A549 (cell line): ENCODE measurements around the gene FOXP1. TPM values are rescaled to one million over a fixed set of nuclear protein-coding genes. Genes with fewer than 3 reads are reported as not detected.

Experiments
- CBX2 ChIP-seq: fragments of 200-600 bp; sonication (generic); IDR thresholded peaks from 2 replicates; pipeline ENCODE4 v1.6.1; 2016; ENCODE audit warnings: low read depth, mild to moderate bottlenecking, borderline replicate concordance
- CEBPB ChIP-seq, 2 experiments: fragments of >200 bp in 1 of 2; sonication (Bioruptor Twin) in 1 of 2; formaldehyde crosslinking in 1 of 2; IDR thresholded peaks; 2 replicates each; pipeline ENCODE4 v1.6.1; 2012 to 2016
- CHD2 ChIP-seq: fragments of 150-350 bp; IDR thresholded peaks from 2 replicates; pipeline ENCODE4 v1.6.1; 2014; ENCODE audit warnings: low read length; ENCODE audit not compliant: partially characterized antibody
- CHD4 ChIP-seq: fragments of 200-600 bp; sonication (generic); IDR thresholded peaks from 2 replicates; pipeline ENCODE4 v1.6.1; 2016; ENCODE audit warnings: antibody characterized with exemption, mild to moderate bottlenecking, borderline replicate concordance
- EHF ChIP-seq: fragments of 250-450 bp; sonication (Bioruptor Pico); IDR thresholded peaks from 2 replicates; pipeline ENCODE4 v1.5.0; 2020; ENCODE audit warnings: mild to moderate bottlenecking
- EP300 ChIP-seq, 2 experiments: fragments of >200 bp; sonication (Bioruptor Twin); formaldehyde crosslinking; IDR thresholded peaks; 2 replicates in 1 of 2; 3 replicates in 1 of 2; pipeline ENCODE4 v1.6.1; 2016 to 2017
- ESRRA ChIP-seq: fragments of 150-350 bp; IDR thresholded peaks from 2 replicates; pipeline ENCODE4 v1.6.1; 2014; ENCODE audit warnings: mild to moderate bottlenecking, low read length, borderline replicate concordance
- FOSB ChIP-seq: fragments of 250-450 bp; sonication (Bioruptor Pico); IDR thresholded peaks from 2 replicates; pipeline ENCODE4 v1.5.0; 2020; ENCODE audit warnings: mild to moderate bottlenecking, moderate library complexity
- FOSL2 ChIP-seq, 2 experiments: fragments of 450-650 bp in 1 of 2; fragments of >200 bp in 1 of 2; sonication (Bioruptor Twin) in 1 of 2; formaldehyde crosslinking; IDR thresholded peaks; 2 replicates each; pipeline versions ENCODE4 v1.5.0 to v1.6.1; 2016 to 2020; ENCODE audit warnings: mild to moderate bottlenecking in 1 of 2, moderate library complexity in 1 of 2
- GATA3 ChIP-seq: IDR thresholded peaks from 2 replicates; pipeline ENCODE4 v1.6.1; 2012; ENCODE audit warnings: borderline replicate concordance
- HOXB13 ChIP-seq: fragments of 250-450 bp; sonication (Bioruptor Pico); IDR thresholded peaks from 2 replicates; pipeline ENCODE4 v1.5.0; 2020; ENCODE audit warnings: low read depth, mild to moderate bottlenecking, moderate library complexity
- JUNB ChIP-seq: fragments of >200 bp; sonication (Bioruptor Twin); formaldehyde crosslinking; IDR thresholded peaks from 2 replicates; pipeline ENCODE4 v1.6.1; 2016
- MAFK ChIP-seq: fragments of 450-650 bp; IDR thresholded peaks from 2 replicates; pipeline ENCODE4 v1.6.1; 2014; ENCODE audit not compliant: partially characterized antibody
- NFE2L2 ChIP-seq: fragments of 150-350 bp; conservative IDR thresholded peaks from 2 replicates; pipeline ENCODE4 v1.6.1; 2014; ENCODE audit warnings: low read length
- NPAS2 ChIP-seq: fragments of 250-450 bp; sonication (Bioruptor Pico); IDR thresholded peaks from 2 replicates; pipeline ENCODE4 v1.8.0; 2022; ENCODE audit warnings: mild to moderate bottlenecking, moderate library complexity, borderline replicate concordance
- PHF8 ChIP-seq: fragments of 200-600 bp; sonication (generic); IDR thresholded peaks from 2 replicates; pipeline ENCODE4 v1.6.1; 2016; ENCODE audit warnings: low read depth, mild to moderate bottlenecking, antibody characterized with exemption, moderate library complexity, borderline replicate concordance
- POLR2AphosphoS2 ChIP-seq: conservative IDR thresholded peaks from 2 replicates; pipeline ENCODE4 v1.6.1; 2012; ENCODE audit warnings: low read length, improper control_type of control experiment, inconsistent platforms
- RAD21 ChIP-seq, 2 experiments: fragments of >200 bp in 1 of 2; sonication (Bioruptor Twin) in 1 of 2; formaldehyde crosslinking in 1 of 2; IDR thresholded peaks in 1 of 2; conservative IDR thresholded peaks in 1 of 2; 2 replicates in 1 of 2; 3 replicates in 1 of 2; pipeline ENCODE4 v1.6.1; 2012 to 2018; ENCODE audit warnings: inconsistent platforms in 1 of 2
- RCOR1 ChIP-seq: fragments of 150-350 bp; IDR thresholded peaks from 2 replicates; pipeline ENCODE4 v1.6.1; 2014; ENCODE audit warnings: antibody characterized with exemption, low read length, low read depth
- RNF2 ChIP-seq: fragments of 200-600 bp; sonication (generic); IDR thresholded peaks from 2 replicates; pipeline ENCODE4 v1.6.1; 2016; ENCODE audit warnings: low read depth, mild to moderate bottlenecking, antibody characterized with exemption, moderate library complexity, borderline replicate concordance
- SMC3 ChIP-seq: fragments of >200 bp; sonication (Bioruptor Twin); formaldehyde crosslinking; IDR thresholded peaks from 3 replicates; pipeline ENCODE4 v1.6.1; 2018; ENCODE audit warnings: inconsistent platforms
- SREBF2 ChIP-seq: fragments of 450-650 bp; IDR thresholded peaks from 2 replicates; pipeline ENCODE4 v1.6.1; 2014; ENCODE audit warnings: mild to moderate bottlenecking, moderate library complexity
- TFCP2L1 ChIP-seq: fragments of 250-450 bp; sonication (Bioruptor Pico); IDR thresholded peaks from 2 replicates; pipeline ENCODE4 v1.5.0; 2021; ENCODE audit warnings: mild to moderate bottlenecking
- TP53 ChIP-seq: fragments of 250-450 bp; sonication (Bioruptor Pico); IDR thresholded peaks from 2 replicates; pipeline ENCODE4 v1.5.0; 2021; ENCODE audit warnings: mild to moderate bottlenecking, moderate library complexity
- ZFP36 ChIP-seq: fragments of 450-650 bp; IDR thresholded peaks from 2 replicates; pipeline ENCODE4 v1.6.1; 2014; ENCODE audit warnings: borderline replicate concordance; ENCODE audit not compliant: partially characterized antibody
- ZNF302 ChIP-seq: fragments of 250-450 bp; sonication (Bioruptor Pico); IDR thresholded peaks from 2 replicates; pipeline ENCODE4 v1.9.0; 2021; ENCODE audit warnings: inconsistent platforms, mild to moderate bottlenecking, moderate library complexity
- ZSCAN20 ChIP-seq: fragments of 250-450 bp; sonication (Bioruptor Pico); IDR thresholded peaks from 2 replicates; pipeline ENCODE4 v1.8.0; 2022; ENCODE audit warnings: mild to moderate bottlenecking, moderate library complexity
- polyA plus RNA-seq, 4 experiments: library from polyadenylated mRNA; depleted of rRNA in 3 of 4; stranded (reverse); fragments of >200 nt; fragmentation: RNase III in 1 of 4; extraction: RNeasy Plus Mini Kit Qiagen cat#74134 plus additional on column Dnase treatment in 1 of 4; gene quantifications; 2 replicates in 3 of 4; 3 replicates in 1 of 4; pipeline ENCODE4 v1.2.3, GENCODE V29; 2011 to 2017
- TF ChIP-seq, protein P1 (sequence below): fragments of 200-600 bp; sonication (generic); IDR thresholded peaks from 2 replicates; pipeline ENCODE4 v1.6.1; 2016; ENCODE audit warnings: antibody characterized with exemption, mild to moderate bottlenecking, moderate library complexity
- TF ChIP-seq, protein P2 (sequence below): fragments of >200 bp; sonication (Bioruptor Twin); formaldehyde crosslinking; IDR thresholded peaks from 3 replicates; pipeline ENCODE4 v1.6.1; 2016
- TF ChIP-seq, protein P3 (sequence below): IDR thresholded peaks from 2 replicates; pipeline ENCODE4 v1.6.1; 2012; ENCODE audit warnings: low read depth, borderline replicate concordance
- TF ChIP-seq, protein P4 (sequence below): fragments of >200 bp; sonication (Bioruptor Twin); formaldehyde crosslinking; IDR thresholded peaks from 3 replicates; pipeline ENCODE4 v1.5.1; 2016
- TF ChIP-seq, protein P5 (sequence below): fragments of 150-350 bp; IDR thresholded peaks from 2 replicates; pipeline ENCODE4 v1.6.1; 2014; ENCODE audit warnings: low read depth, mild to moderate bottlenecking, low read length
- TF ChIP-seq, protein P6 (sequence below): IDR thresholded peaks from 2 replicates; pipeline ENCODE4 v1.6.1; 2012

FOXP1 gene
- polyA plus RNA-seq, 2 of the 4 experiments (the other 2 are of a cell fraction): 12.8 to 13.9 TPM

DNA sequence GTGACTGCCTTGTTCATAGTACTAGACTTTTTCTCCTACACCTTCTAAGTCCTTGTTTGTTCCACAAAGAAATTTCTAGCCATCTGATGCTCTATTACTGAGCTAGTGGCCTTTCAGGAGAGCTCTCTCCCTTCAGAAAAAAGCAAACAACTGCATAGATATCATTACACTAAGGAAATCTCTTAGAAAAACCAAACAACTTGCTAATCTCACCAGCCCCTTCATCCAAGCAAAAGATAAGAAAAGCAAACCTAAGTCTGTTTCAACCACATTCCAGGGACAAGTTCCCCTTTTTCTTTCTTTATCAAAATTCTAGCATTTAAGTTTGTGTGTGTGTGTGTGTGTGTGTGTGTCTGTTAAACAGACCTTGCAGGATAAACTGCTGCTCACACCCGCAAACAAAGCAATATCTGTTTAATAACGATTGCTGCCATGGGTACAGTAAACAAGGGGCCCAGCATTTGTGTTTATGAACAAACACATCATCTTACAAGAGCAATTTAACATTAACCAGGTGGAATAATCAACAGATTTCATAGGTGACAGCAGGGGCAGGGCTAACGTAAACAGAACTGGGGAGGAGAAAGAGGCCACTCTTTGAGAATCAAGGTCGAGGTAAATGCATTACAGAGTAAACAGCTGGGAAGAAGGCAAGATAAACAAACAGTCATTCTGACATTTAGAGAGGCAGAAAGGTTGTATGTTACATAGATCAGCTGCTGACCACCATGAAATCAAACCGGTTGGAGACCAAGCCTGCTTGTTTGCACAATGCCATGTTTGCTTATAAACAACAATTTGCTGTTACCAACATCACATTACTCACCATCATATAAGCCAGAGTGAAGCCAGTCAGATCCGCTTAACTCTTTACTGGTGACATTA is 375.1 kb downstream of the FOXP1 start (continued):
- TF ChIP-seq, protein P1, sequence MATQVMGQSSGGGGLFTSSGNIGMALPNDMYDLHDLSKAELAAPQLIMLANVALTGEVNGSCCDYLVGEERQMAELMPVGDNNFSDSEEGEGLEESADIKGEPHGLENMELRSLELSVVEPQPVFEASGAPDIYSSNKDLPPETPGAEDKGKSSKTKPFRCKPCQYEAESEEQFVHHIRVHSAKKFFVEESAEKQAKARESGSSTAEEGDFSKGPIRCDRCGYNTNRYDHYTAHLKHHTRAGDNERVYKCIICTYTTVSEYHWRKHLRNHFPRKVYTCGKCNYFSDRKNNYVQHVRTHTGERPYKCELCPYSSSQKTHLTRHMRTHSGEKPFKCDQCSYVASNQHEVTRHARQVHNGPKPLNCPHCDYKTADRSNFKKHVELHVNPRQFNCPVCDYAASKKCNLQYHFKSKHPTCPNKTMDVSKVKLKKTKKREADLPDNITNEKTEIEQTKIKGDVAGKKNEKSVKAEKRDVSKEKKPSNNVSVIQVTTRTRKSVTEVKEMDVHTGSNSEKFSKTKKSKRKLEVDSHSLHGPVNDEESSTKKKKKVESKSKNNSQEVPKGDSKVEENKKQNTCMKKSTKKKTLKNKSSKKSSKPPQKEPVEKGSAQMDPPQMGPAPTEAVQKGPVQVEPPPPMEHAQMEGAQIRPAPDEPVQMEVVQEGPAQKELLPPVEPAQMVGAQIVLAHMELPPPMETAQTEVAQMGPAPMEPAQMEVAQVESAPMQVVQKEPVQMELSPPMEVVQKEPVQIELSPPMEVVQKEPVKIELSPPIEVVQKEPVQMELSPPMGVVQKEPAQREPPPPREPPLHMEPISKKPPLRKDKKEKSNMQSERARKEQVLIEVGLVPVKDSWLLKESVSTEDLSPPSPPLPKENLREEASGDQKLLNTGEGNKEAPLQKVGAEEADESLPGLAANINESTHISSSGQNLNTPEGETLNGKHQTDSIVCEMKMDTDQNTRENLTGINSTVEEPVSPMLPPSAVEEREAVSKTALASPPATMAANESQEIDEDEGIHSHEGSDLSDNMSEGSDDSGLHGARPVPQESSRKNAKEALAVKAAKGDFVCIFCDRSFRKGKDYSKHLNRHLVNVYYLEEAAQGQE: no peak
- no peak for TF ChIP-seq FOSB (CRISPR knock-in tag)
- TF ChIP-seq NFE2L2: no peak
- TF ChIP-seq ZSCAN20 (CRISPR knock-in tag): no peak
- TF ChIP-seq, protein P2, sequence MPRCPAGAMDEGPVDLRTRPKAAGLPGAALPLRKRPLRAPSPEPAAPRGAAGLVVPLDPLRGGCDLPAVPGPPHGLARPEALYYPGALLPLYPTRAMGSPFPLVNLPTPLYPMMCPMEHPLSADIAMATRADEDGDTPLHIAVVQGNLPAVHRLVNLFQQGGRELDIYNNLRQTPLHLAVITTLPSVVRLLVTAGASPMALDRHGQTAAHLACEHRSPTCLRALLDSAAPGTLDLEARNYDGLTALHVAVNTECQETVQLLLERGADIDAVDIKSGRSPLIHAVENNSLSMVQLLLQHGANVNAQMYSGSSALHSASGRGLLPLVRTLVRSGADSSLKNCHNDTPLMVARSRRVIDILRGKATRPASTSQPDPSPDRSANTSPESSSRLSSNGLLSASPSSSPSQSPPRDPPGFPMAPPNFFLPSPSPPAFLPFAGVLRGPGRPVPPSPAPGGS: peak; percentile 68; the same call in 2 of the 3 replicates
- TF ChIP-seq TFCP2L1 (CRISPR knock-in tag): no peak
- peak; percentile 41 to 74; a peak in 3 of 4 replicates for TF ChIP-seq CEBPB (IDR thresholded peaks at IDR 0.05)
- no peak for TF ChIP-seq CBX2
- no peak for TF ChIP-seq ZNF302 (CRISPR knock-in tag)
- no peak for TF ChIP-seq RCOR1
- TF ChIP-seq EP300 (IDR thresholded peaks at IDR 0.05): peak; percentile 44 to 60; a peak in 3 of 5 replicates
- TF ChIP-seq, protein P3, sequence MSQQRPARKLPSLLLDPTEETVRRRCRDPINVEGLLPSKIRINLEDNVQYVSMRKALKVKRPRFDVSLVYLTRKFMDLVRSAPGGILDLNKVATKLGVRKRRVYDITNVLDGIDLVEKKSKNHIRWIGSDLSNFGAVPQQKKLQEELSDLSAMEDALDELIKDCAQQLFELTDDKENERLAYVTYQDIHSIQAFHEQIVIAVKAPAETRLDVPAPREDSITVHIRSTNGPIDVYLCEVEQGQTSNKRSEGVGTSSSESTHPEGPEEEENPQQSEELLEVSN: no peak
- no peak for TF ChIP-seq RNF2
- TF ChIP-seq MAFK: no peak
- TF ChIP-seq ESRRA: no peak
- peak; percentile 72 for TF ChIP-seq JUNB
- no peak for TF ChIP-seq TP53 (CRISPR knock-in tag)
- TF ChIP-seq FOSL2 (IDR thresholded peaks at IDR 0.05): no peak
- peak; percentile 86 for TF ChIP-seq FOSL2 (CRISPR knock-in tag; IDR thresholded peaks at IDR 0.05)
- TF ChIP-seq, protein P4, sequence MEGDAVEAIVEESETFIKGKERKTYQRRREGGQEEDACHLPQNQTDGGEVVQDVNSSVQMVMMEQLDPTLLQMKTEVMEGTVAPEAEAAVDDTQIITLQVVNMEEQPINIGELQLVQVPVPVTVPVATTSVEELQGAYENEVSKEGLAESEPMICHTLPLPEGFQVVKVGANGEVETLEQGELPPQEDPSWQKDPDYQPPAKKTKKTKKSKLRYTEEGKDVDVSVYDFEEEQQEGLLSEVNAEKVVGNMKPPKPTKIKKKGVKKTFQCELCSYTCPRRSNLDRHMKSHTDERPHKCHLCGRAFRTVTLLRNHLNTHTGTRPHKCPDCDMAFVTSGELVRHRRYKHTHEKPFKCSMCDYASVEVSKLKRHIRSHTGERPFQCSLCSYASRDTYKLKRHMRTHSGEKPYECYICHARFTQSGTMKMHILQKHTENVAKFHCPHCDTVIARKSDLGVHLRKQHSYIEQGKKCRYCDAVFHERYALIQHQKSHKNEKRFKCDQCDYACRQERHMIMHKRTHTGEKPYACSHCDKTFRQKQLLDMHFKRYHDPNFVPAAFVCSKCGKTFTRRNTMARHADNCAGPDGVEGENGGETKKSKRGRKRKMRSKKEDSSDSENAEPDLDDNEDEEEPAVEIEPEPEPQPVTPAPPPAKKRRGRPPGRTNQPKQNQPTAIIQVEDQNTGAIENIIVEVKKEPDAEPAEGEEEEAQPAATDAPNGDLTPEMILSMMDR: no peak
- TF ChIP-seq CHD4: no peak
- TF ChIP-seq RAD21 (conservative IDR thresholded peaks at IDR 0.05 in 1 of 2, IDR thresholded peaks at IDR 0.05 in 1 of 2): peak in 1 of 2 experiments; percentile 38; a peak in 2 of 5 replicates
- TF ChIP-seq SMC3: peak; percentile 21; the same call in 2 of the 3 replicates
- no peak for TF ChIP-seq PHF8
- no peak for TF ChIP-seq SREBF2
- TF ChIP-seq GATA3: peak; percentile 86
- no peak for TF ChIP-seq EHF (CRISPR knock-in tag)
- TF ChIP-seq, protein P5, sequence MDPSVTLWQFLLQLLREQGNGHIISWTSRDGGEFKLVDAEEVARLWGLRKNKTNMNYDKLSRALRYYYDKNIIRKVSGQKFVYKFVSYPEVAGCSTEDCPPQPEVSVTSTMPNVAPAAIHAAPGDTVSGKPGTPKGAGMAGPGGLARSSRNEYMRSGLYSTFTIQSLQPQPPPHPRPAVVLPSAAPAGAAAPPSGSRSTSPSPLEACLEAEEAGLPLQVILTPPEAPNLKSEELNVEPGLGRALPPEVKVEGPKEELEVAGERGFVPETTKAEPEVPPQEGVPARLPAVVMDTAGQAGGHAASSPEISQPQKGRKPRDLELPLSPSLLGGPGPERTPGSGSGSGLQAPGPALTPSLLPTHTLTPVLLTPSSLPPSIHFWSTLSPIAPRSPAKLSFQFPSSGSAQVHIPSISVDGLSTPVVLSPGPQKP: no peak
- TF ChIP-seq, protein P6, sequence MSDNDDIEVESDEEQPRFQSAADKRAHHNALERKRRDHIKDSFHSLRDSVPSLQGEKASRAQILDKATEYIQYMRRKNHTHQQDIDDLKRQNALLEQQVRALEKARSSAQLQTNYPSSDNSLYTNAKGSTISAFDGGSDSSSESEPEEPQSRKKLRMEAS: no peak
- no peak for TF ChIP-seq NPAS2 (CRISPR knock-in tag)
- no peak for TF ChIP-seq ZFP36
- no peak for TF ChIP-seq POLR2AphosphoS2
- no peak for TF ChIP-seq CHD2
- TF ChIP-seq HOXB13 (CRISPR knock-in tag): no peak
